T1000 (cell line): ENCODE measurements around the gene TMEM54.

ENCODE experiments used
- DNase-seq: peaks from one replicate; lab custom pipeline; 2025; ENCODE audit warnings: mixed read lengths; lab: John Stamatoyannopoulos, UW

The TMEM54 gene

GRCh38 chr1:32881871-32882850 is 19.0 kb downstream of the TMEM54 start:
- no peak for DNase-seq

- no peak for DNase-seq
Observed at GRCh38 chr1:32881291-32881690, 19.9 kb downstream of the TMEM54 start.

GRCh38 chr1:32878637-32879041 is 22.6 kb downstream of the TMEM54 start:
- DNase-seq, result no peak

GRCh38 chr1:32878183-32878582 is 23.0 kb downstream of the TMEM54 start:
- no peak for DNase-seq

- DNase-seq, result no peak
Observed at GRCh38 chr1:32877211-32878110, 23.7 kb downstream of the TMEM54 start.

- DNase-seq, result peak; percentile 50
Observed at GRCh38 chr1:32876341-32877210, 24.6 kb downstream of the TMEM54 start.

GRCh38 chr1:32874860-32875752 is 26.1 kb downstream of the TMEM54 start:
- DNase-seq, result no peak

- DNase-seq, result no peak
Observed at GRCh38 chr1:32873484-32873883, 27.7 kb downstream of the TMEM54 start.

- no peak for DNase-seq
Observed at GRCh38 chr1:32872192-32872460, 29.1 kb downstream of the TMEM54 start.

GRCh38 chr1:32871364-32872191 is 29.6 kb downstream of the TMEM54 start:
- no peak for DNase-seq

GRCh38 chr1:32870615-32871363 is 30.4 kb downstream of the TMEM54 start, which contains the start of gene FNDC5:
Gene FNDC5, minus strand, starts transcription at chr1:32870912.
- no peak for DNase-seq

- no peak for DNase-seq
Observed at GRCh38 chr1:32869923-32870614, 31.1 kb downstream of the TMEM54 start.

GRCh38 chr1:32868806-32869455 is 32.3 kb downstream of the TMEM54 start:
- DNase-seq, result no peak

GRCh38 chr1:32868085-32868484 is 33.1 kb downstream of the TMEM54 start:
- no peak for DNase-seq

- no peak for DNase-seq
Observed at GRCh38 chr1:32867671-32868070, 33.5 kb downstream of the TMEM54 start.

- DNase-seq, result no peak
Observed at GRCh38 chr1:32867151-32867550, 34.0 kb downstream of the TMEM54 start.

GRCh38 chr1:32865639-32866405 is 35.4 kb downstream of the TMEM54 start:
- DNase-seq, result no peak
